Fibroblast of lung (primary cell): ENCODE results near the gene LNPEP. TPM values are rescaled to one million over a fixed set of nuclear protein-coding genes. Genes with fewer than 3 reads are reported as not detected.

Experiments
- DNase-seq, 2 donors: peaks; one replicate each; pipeline versions ENCODE4 v3.0.0 to v3.0.0-alpha.2; 2010; ENCODE audit warnings: low read depth in 2 of 2
- H2AFZ ChIP-seq: 2 replicates; pipeline ENCODE4 v1.5.1; 2012; ENCODE audit warnings: low read length, control low read depth, inconsistent platforms
- H3K27ac ChIP-seq: 2 replicates; pipeline ENCODE4 v1.5.1; 2011; ENCODE audit warnings: low read length, control low read depth; ENCODE audit not compliant: insufficient read depth
- H3K27me3 ChIP-seq: 2 replicates; pipeline ENCODE4 v1.5.1; 2011; ENCODE audit warnings: mild to moderate bottlenecking, low read length; ENCODE audit not compliant: control insufficient read depth, insufficient read depth
- H3K36me3 ChIP-seq: 2 replicates; pipeline ENCODE4 v1.5.1; 2011; ENCODE audit warnings: low read length; ENCODE audit not compliant: control insufficient read depth, insufficient read depth
- H3K4me1 ChIP-seq: 2 replicates; pipeline ENCODE4 v1.5.1; 2011; ENCODE audit warnings: low read length; ENCODE audit not compliant: control insufficient read depth, insufficient read depth; ENCODE audit errors: extremely low read depth
- H3K4me2 ChIP-seq: 2 replicates; pipeline ENCODE4 v1.5.1; 2011; ENCODE audit warnings: low read length, control low read depth; ENCODE audit not compliant: insufficient read depth; ENCODE audit errors: extremely low read depth
- H3K4me3 ChIP-seq, 4 experiments: fragments of 200-600 bp in 1 of 4; sonication (generic) in 1 of 4; replicated peaks in 1 of 4; 2 replicates each; pipeline ENCODE4 v1.5.1; 2011 to 2016; ENCODE audit warnings: low read length in 4 of 4, low read depth in 3 of 4, mild to moderate bottlenecking in 3 of 4, control low read depth in 2 of 4, inconsistent platforms in 1 of 4, mixed read lengths in 1 of 4; ENCODE audit not compliant: insufficient read depth in 1 of 4; ENCODE audit errors: control extremely low read depth in 1 of 4
- H3K79me2 ChIP-seq: 2 replicates; pipeline ENCODE4 v1.5.1; 2012; ENCODE audit warnings: mild to moderate bottlenecking, low read length, inconsistent platforms; ENCODE audit not compliant: control insufficient read depth, insufficient read depth
- H3K9ac ChIP-seq: 2 replicates; pipeline ENCODE4 v1.5.1; 2011; ENCODE audit warnings: mild to moderate bottlenecking, low read length, control low read depth; ENCODE audit not compliant: insufficient read depth
- H3K9me3 ChIP-seq: 2 replicates; pipeline ENCODE4 v1.5.1; 2012; ENCODE audit warnings: low read depth, low read length; ENCODE audit not compliant: control insufficient read depth, insufficient read depth
- H4K20me1 ChIP-seq: 2 replicates; pipeline ENCODE4 v1.5.1; 2011; ENCODE audit warnings: low read length; ENCODE audit not compliant: control insufficient read depth, insufficient read depth; ENCODE audit errors: extremely low read depth
- CTCF ChIP-seq, 2 donors: IDR thresholded peaks in 1 of 2; conservative IDR thresholded peaks in 1 of 2; 1 replicate in 1 of 2; 2 replicates in 1 of 2; pipeline ENCODE4 v1.5.1; 2011 to 2012; ENCODE audit warnings: low read length in 2 of 2, control low read depth in 1 of 2, inconsistent platforms in 1 of 2, low read depth in 1 of 2, mild to moderate bottlenecking in 1 of 2
- EZH2 ChIP-seq: IDR thresholded peaks from 2 replicates; pipeline ENCODE4 v1.5.1; 2012; ENCODE audit warnings: low read length, control low read depth, mild to moderate bottlenecking; ENCODE audit errors: missing control alignments
- polyA plus RNA-seq, 2 donors: library from polyadenylated mRNA; depleted of rRNA in 1 of 2; stranded (reverse) in 1 of 2; unstranded in 1 of 2; fragments of >200 nt; gene quantifications; 2 replicates each; pipeline ENCODE4 v1.2.1, GENCODE V29; 2011 to 2012; ENCODE audit warnings: missing spikeins in 1 of 2
- total RNA-seq: library from RNA; depleted of rRNA; stranded (reverse); fragments of >200 nt; gene quantifications from 2 replicates; pipeline ENCODE4 v1.2.1, GENCODE V29; 2014

The LNPEP gene
- total and polyA plus RNA-seq, 2 donors (not counting 1 experiment from before 2014, with no cell fraction given), result 19.5 to 26.1 TPM

GRCh38 chr5:96984506-96985192, 48.8 kb downstream of the LNPEP start:
- no peaks in the 10 kb centered on the region for H3K9me3 ChIP-seq
- H3K79me2 ChIP-seq, result no peaks in the 10 kb centered on the region
- H3K36me3 ChIP-seq, result no peaks in the 10 kb centered on the region
- peak; percentile 18 to 74 for DNase-seq
- H2AFZ ChIP-seq, result no peak overlapping the region
- no peaks in the 10 kb centered on the region for H3K27me3 ChIP-seq
- H3K4me2 ChIP-seq, result no peak overlapping the region
- H3K4me1 ChIP-seq, result peaks cover 2% of the 10 kb centered on the region
- no peak overlapping the region for H3K27ac ChIP-seq
- H4K20me1 ChIP-seq, result no peaks in the 10 kb centered on the region
- no peak overlapping the region for H3K9ac ChIP-seq
- no peak overlapping the region for H3K4me3 ChIP-seq
- TF ChIP-seq CTCF (conservative IDR thresholded peaks at IDR 0.05 in 1 of 2, IDR thresholded peaks at IDR 0.05 in 1 of 2; ENCODE audit: low read depth in 1 of 2, low read length in 2 of 2) (no peak), EZH2 (no peak)

GRCh38 chr5:96986450-96986849, 50.6 kb downstream of the LNPEP start:
- no peak overlapping the region for H3K9ac ChIP-seq
- H3K4me2 ChIP-seq, result no peak overlapping the region
- H2AFZ ChIP-seq, result no peak overlapping the region
- TF ChIP-seq CTCF (conservative IDR thresholded peaks at IDR 0.05 in 1 of 2, IDR thresholded peaks at IDR 0.05 in 1 of 2; ENCODE audit: low read depth in 1 of 2, low read length in 2 of 2) (no peak), EZH2 (no peak)
- no peaks in the 10 kb centered on the region for H4K20me1 ChIP-seq
- H3K4me1 ChIP-seq, result peaks cover 2% of the 10 kb centered on the region
- no peaks in the 10 kb centered on the region for H3K79me2 ChIP-seq
- no peaks in the 10 kb centered on the region for H3K9me3 ChIP-seq
- H3K4me3 ChIP-seq, result no peak overlapping the region
- H3K36me3 ChIP-seq, result no peaks in the 10 kb centered on the region
- no peak overlapping the region for H3K27ac ChIP-seq
- DNase-seq, result no peak
- no peaks in the 10 kb centered on the region for H3K27me3 ChIP-seq

GRCh38 chr5:96990102-96990501, 54.2 kb downstream of the LNPEP start:
- Histone ChIP-seq H3K27me3 (no peaks in the 10 kb centered on the region), H3K4me2 (no peak overlapping the region), H3K4me3 (no peak overlapping the region), H3K27ac (no peak overlapping the region), H2AFZ (no peak overlapping the region), H3K9me3 (no peaks in the 10 kb centered on the region), H3K9ac (no peak overlapping the region), H3K4me1 (no peaks in the 10 kb centered on the region), H3K36me3 (no peaks in the 10 kb centered on the region), H4K20me1 (no peaks in the 10 kb centered on the region), H3K79me2 (no peaks in the 10 kb centered on the region)
- DNase-seq, result no peak
- TF ChIP-seq CTCF (conservative IDR thresholded peaks at IDR 0.05 in 1 of 2, IDR thresholded peaks at IDR 0.05 in 1 of 2; ENCODE audit: low read depth in 1 of 2, low read length in 2 of 2) (no peak), EZH2 (no peak)
